ENCODE results near the gene PPP1CB.
A peak's percentile ranks its signal among the peaks of the same experiment; 100 is the strongest.
"Not testable (repeated sequence)": the region's sequence is repeated elsewhere in the genome, so short reads cannot be mapped to it uniquely, and the experiment has no call there.

The PPP1CB gene

GRCh38 chr2:28751252-28751955 lies at the start of gene PPP1CB:
TSS of gene PPP1CB (plus strand) at chr2:28751830. CDS start at chr2:28752125, 295 bp downstream.
- DNase-seq: peak; percentile 96

GRCh38 chr2:28702415-28702861 lies 49.2 kb upstream of the PPP1CB start:
- DNase-seq: no peak

GRCh38 chr2:28702878-28703277 lies 48.8 kb upstream of the PPP1CB start:
- no peak for DNase-seq

- DNase-seq: no peak
Measured at GRCh38 chr2:28704621-28705020, 47.0 kb upstream of the PPP1CB start.

GRCh38 chr2:28705751-28706440 lies 45.7 kb upstream of the PPP1CB start:
- no peak for DNase-seq

- no peak for DNase-seq
Measured at GRCh38 chr2:28707592-28707991, 44.0 kb upstream of the PPP1CB start.

GRCh38 chr2:28709101-28709500 lies 42.5 kb upstream of the PPP1CB start:
- DNase-seq: no peak

GRCh38 chr2:28710545-28710944 lies 41.1 kb upstream of the PPP1CB start:
- no peak for DNase-seq

GRCh38 chr2:28713577-28714298 lies 37.9 kb upstream of the PPP1CB start:
- no peak for DNase-seq

GRCh38 chr2:28716265-28716865 lies 35.3 kb upstream of the PPP1CB start:
- peak; percentile 75 for DNase-seq

- peak; percentile 30 for DNase-seq
Measured at GRCh38 chr2:28717339-28717758, 34.3 kb upstream of the PPP1CB start.

- DNase-seq: no peak
Measured at GRCh38 chr2:28720345-28720744, 31.3 kb upstream of the PPP1CB start.

GRCh38 chr2:28721601-28722191 lies 29.9 kb upstream of the PPP1CB start:
- DNase-seq: no peak

GRCh38 chr2:28725021-28725711 lies 26.5 kb upstream of the PPP1CB start:
- no peak for DNase-seq

GRCh38 chr2:28726177-28726576 lies 25.5 kb upstream of the PPP1CB start:
- DNase-seq: no peak

- no peak for DNase-seq
Measured at GRCh38 chr2:28729698-28730097, 21.9 kb upstream of the PPP1CB start.

- DNase-seq: no peak
Measured at GRCh38 chr2:28730641-28731146, 20.9 kb upstream of the PPP1CB start.

GRCh38 chr2:28735511-28735910 lies 16.1 kb upstream of the PPP1CB start:
- no peak for DNase-seq

- DNase-seq: no peak
Measured at GRCh38 chr2:28736034-28736433, 15.6 kb upstream of the PPP1CB start.

- no peak for DNase-seq
Measured at GRCh38 chr2:28737655-28738054, 14.0 kb upstream of the PPP1CB start.

GRCh38 chr2:28742619-28743018 lies 9.0 kb upstream of the PPP1CB start:
- DNase-seq: not testable (repeated sequence)

- no peak for DNase-seq
Measured at GRCh38 chr2:28745225-28745624, 6.4 kb upstream of the PPP1CB start.

Data from retina (tissue), 1 donor.